Subcutaneous adipose tissue (tissue), 4 donors: ENCODE data around the gene ARID3B. TPM values are rescaled to one million over a fixed set of nuclear protein-coding genes. Genes with fewer than 3 reads are reported as not detected.

ENCODE experiments used
- CTCF ChIP-seq: fragments of 450-650 bp; IDR thresholded peaks from one replicate; pipeline ENCODE4 v1.5.1; 2016; ENCODE audit warnings: low read depth, mild to moderate bottlenecking, control low read depth, antibody characterized with exemption, moderate library complexity
- total RNA-seq, 4 donors: library from RNA; depleted of rRNA; stranded (reverse); fragments of >200 nt; gene quantifications; one replicate each; pipeline ENCODE4 v1.1.0, GENCODE V29; 2016

ARID3B gene
- total RNA-seq, 4 donors from 2014 or later, result 3.7 to 13.6 (median 8.0) TPM

GRCh38 chr15:74543583-74543982, 2.6 kb downstream of the ARID3B start:
- no peak for TF ChIP-seq CTCF

- no peak for TF ChIP-seq CTCF
Observed at GRCh38 chr15:74545086-74545485, 4.1 kb downstream of the ARID3B start.

- no peak for TF ChIP-seq CTCF
Observed at GRCh38 chr15:74545776-74546656, 5.0 kb downstream of the ARID3B start.

- no peak for TF ChIP-seq CTCF
Observed at GRCh38 chr15:74547616-74548015, 6.6 kb downstream of the ARID3B start.

- no peak for TF ChIP-seq CTCF
Observed at GRCh38 chr15:74548241-74548640, 7.2 kb downstream of the ARID3B start.

- TF ChIP-seq CTCF, result no peak
Observed at GRCh38 chr15:74549816-74550215, 8.8 kb downstream of the ARID3B start.

- TF ChIP-seq CTCF, result no peak
Observed at GRCh38 chr15:74551714-74552113, 10.7 kb downstream of the ARID3B start.
